HG03280 (cell line): ENCODE results near the gene STX11.

ENCODE experiments used
- ATAC-seq: cut with Tn5 transposase; IDR thresholded peaks from one replicate; pipeline ENCODE4 v1.9.1; 2021; ENCODE audit warnings: mild to moderate bottlenecking, moderate library complexity; ENCODE audit not compliant: unreplicated experiment

STX11 gene

GRCh38 chr6:144140867-144141266 lies 9.4 kb upstream of the STX11 start:
- ATAC-seq, result peak; percentile 71

- ATAC-seq, result no peak
Observed at GRCh38 chr6:144141470-144141869, 8.8 kb upstream of the STX11 start.

- ATAC-seq, result no peak
Observed at GRCh38 chr6:144143106-144143505, 7.2 kb upstream of the STX11 start.

GRCh38 chr6:144143878-144144277 lies 6.4 kb upstream of the STX11 start:
- ATAC-seq, result no peak

GRCh38 chr6:144144996-144145395 lies 5.3 kb upstream of the STX11 start:
- no peak for ATAC-seq

GRCh38 chr6:144145541-144145940 lies 4.8 kb upstream of the STX11 start:
- no peak for ATAC-seq

GRCh38 chr6:144148886-144149285 lies 1.4 kb upstream of the STX11 start:
- ATAC-seq, result no peak

- ATAC-seq, result no peak
Observed at GRCh38 chr6:144149558-144149893, 791 bp upstream of the STX11 start.

- ATAC-seq, result peak; percentile 48
Observed at GRCh38 chr6:144150710-144151657, 667 bp downstream of the STX11 start.

- no peak for ATAC-seq
Observed at GRCh38 chr6:144152334-144152900, 2.1 kb downstream of the STX11 start.

GRCh38 chr6:144153260-144153659 lies 2.9 kb downstream of the STX11 start:
- no peak for ATAC-seq

- ATAC-seq, result no peak
Observed at GRCh38 chr6:144153971-144154370, 3.7 kb downstream of the STX11 start.

GRCh38 chr6:144155529-144155928 lies 5.2 kb downstream of the STX11 start:
- ATAC-seq, result peak; percentile 52

- ATAC-seq, result peak; percentile 42
Observed at GRCh38 chr6:144156338-144156737, 6.0 kb downstream of the STX11 start.

GRCh38 chr6:144156991-144157390 lies 6.7 kb downstream of the STX11 start:
- ATAC-seq, result no peak

- ATAC-seq, result no peak
Observed at GRCh38 chr6:144158133-144158532, 7.8 kb downstream of the STX11 start.

- no peak for ATAC-seq
Observed at GRCh38 chr6:144159223-144159622, 8.9 kb downstream of the STX11 start.

- no peak for ATAC-seq
Observed at GRCh38 chr6:144159742-144160141, 9.4 kb downstream of the STX11 start.

- no peak for ATAC-seq
Observed at GRCh38 chr6:144160431-144161005, 10.2 kb downstream of the STX11 start.

- ATAC-seq, result no peak
Observed at GRCh38 chr6:144161975-144162374, 11.7 kb downstream of the STX11 start.

GRCh38 chr6:144162977-144163376 lies 12.7 kb downstream of the STX11 start:
- ATAC-seq, result no peak

GRCh38 chr6:144165784-144166183 lies 15.5 kb downstream of the STX11 start:
- ATAC-seq, result no peak
